NCI-H1092 treated with DMSO at 0.1 percent for 48 hours (cell line): Measurements from ENCODE around the gene FBXO2.
"Not testable (repeated sequence)": the region's sequence is repeated elsewhere in the genome, so short reads cannot be mapped to it uniquely, and the experiment has no call there.

Source experiments
- DNase-seq: peaks from one replicate; lab custom pipeline; 2025; lab: John Stamatoyannopoulos, UW

The FBXO2 gene

DNA sequence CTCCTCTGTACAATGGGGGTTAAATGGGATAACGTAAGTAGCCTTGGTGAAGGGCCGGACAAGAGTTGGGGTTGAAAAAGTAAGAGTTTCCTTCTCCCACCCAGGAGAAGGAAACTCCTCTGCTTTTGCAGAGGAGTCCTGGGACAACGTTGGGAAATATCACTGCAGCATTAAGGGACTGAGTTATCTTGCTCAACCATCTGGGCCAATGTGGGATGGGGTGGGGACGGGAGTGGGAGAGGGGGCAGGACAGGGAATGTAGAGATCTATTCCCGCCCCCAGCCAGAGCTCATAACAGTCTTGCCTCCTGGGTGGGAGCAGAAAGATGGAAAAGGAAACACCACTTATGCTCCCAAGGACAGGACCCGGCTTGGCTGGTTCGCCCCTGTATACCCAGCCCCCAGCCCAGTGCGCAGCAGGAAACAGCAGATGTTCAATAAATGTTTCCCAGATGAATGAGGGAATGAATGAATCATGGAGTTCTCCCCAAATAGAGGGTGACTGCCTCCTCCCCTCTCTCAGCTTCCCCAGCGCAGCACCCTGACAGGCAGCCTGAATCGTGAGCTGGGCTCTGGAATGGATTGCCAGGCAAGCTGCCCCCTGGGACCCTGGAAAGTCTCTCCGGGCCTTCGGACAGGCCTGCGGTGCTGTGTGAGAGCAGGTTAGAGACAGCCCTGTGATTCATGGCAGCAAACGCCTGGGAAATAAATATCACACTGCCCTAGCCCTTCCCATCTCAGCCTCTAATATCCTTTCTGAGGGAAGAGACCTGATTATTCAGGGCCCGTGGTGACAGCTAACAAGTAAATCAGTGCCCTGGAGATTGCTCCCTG, 24.8 kb downstream of the FBXO2 start:
- peak; percentile 52 for DNase-seq

DNA sequence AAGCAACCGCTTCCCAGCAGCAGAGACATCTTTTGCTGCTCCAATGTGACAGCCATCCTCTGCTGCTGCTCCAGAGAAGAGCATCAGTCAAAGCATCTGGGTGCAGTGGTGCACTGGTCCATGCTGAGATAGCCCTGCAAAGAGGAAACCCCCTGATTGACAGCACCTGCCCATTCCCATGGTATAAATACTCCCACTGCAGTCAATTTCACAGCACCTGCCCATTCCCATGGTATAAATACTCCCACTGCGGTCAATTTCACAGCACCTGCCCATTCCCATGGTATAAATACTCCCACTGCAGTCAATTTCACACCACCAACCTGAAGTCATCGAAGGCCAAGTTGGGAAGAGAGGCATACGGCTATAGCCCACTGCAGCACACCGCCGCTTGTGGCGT, 25.5 kb downstream of the FBXO2 start:
- no peak for DNase-seq

DNA sequence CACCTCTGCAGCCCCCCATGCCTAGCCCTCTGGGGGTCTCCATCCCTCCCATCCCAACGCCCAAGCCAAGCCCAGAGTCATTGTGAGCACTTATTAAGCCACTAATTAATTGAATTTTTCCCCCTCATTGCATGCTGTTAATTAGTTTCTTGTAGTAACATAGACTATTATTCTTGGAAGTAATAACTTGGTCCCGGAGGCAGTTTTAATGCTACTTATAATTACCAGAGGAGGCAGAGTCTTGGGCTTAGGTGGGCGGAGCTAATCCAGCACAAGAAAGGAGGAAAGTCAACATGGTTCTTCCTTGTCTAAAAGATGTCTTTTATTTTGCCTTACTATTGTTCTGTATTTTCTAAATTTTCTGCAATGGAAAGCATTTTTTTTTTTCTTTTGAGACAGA, 27.7 kb downstream of the FBXO2 start:
- no peak for DNase-seq

DNA sequence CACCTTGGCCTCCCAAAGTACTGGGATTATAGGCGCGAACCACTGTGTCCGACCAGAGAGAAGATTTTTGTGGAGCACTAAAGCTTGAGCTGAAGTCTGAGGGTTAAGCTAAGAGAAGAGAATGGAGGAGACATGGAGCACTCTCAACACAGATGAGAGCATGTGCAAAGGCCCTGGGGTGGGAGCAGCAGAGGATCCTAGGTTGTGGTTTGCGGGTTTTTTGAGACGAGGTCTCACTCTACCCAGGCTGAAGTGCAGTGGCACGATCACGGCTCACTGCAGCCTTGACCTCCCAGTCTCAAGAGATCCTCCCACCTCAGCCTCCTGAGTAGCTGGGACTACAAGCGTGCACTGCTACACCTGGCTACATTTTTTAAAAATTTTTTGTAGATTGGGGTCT, 30.5 kb downstream of the FBXO2 start:
- no peak for DNase-seq

DNA sequence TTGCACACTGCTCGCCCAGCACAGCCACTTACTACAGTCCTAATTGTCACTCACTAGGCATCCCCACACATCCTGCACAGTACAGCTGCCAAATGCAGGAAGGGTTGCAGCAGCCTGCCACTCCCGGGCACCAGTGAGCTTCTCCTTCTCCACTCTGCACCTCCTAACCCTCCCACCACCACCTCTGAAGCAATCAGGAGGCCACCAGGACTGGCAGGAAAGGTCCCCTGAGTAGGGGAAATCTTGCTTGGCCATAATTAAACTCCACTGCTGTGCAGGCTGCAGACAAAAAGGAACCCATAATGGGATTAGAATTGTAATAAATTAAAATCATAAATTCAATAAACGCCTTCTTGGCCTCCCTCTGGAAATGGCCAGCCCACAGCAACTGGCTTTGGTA, 31.8 kb downstream of the FBXO2 start:
- no peak for DNase-seq

DNA sequence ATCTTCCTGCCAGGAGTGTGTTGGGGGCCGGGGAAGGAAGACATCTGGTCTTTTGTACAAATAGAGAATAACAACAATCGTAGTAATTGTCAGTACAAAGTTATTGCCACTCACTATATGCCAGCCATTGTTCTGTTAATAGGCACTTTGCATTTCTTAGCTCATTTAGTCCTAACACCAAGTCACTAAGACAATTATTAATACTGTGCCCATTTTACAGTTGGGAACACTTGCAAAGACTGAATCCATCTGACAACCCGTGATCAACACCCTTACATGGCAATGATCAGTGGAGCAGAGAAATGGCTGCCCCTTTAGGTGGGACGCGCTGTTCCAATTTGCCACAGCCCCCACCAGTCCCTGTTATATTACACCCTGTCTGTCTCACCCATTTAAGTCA, 33.3 kb downstream of the FBXO2 start:
- no peak for DNase-seq

DNA sequence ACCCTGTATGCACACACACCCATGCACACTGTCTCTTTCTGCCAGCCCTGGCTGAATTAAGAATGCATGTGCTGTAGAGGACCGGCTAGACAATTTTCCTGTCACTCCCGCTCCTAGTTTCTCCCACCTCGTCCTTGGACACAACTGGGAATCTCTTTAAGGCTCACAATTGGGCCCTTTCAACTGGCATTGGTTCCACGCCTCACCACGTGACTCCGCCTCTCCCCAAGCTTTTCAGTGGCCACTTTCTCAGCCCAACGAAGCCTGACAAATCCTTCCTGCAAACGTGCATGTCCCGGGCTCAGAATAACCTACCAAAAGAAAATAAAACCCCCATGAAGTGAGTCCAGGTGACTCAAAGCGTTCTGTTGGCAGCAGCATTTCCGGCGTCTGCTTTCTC, 33.8 kb downstream of the FBXO2 start:
- DNase-seq: no peak

DNA sequence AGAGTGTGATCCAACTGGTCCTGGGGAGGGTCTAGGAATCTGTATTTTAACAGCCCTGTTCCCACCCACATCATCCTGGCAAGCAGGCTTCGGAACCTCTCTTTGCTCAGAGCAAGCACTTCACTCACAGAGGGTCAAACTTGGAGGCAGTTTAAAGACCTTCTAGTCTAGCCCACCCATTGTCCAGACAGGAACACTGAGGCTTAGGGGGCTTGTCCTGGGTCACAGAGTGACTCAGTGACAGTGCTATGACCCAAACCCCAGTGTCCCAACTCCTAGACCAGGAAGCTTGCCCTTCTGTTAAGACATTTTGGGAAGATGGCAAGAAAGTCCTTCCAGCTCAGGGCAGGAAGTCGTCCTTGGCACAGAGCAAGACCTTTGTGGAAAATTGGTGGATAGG, 36.5 kb downstream of the FBXO2 start:
- no peak for DNase-seq

DNA sequence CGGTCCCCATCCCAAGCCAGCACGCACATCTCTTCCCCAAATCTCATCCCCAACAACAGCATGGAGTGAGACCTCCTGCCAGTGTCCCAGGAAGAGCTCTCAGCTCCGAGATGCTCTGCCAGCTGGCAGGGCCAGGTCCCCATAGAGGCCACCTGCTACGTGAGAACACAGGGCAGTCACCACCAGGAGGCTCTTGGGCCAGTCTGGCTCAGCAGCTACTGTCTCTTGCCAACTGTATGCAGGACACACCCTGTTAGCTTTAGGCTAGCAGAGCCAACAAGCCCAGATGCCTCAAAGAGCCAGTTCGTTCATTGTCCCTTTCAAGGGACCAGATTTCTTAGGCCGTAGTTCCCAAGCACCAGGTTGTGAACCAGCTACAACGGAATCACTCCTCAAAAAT, 36.9 kb downstream of the FBXO2 start:
- DNase-seq: peak; percentile 50

DNA sequence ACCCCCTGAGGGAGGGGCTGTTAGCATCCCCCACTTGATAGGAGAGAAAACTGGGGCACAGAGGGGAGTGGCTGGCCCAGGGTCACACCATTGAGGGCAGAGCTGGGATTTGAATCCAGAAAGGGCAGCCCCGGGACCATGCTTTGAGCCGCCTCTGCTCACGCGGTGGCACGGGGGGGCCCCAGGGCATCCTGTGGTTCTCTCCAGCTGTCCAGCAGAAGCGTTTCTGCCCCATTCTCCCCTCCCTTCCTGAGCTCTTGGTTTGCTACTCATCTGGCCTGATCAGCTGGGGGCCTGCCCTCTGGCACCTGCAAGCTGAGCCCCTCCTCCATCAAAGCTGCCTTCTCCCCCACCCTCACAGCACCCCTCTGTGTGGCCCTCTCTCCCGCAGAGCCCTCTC, 37.5 kb downstream of the FBXO2 start:
- DNase-seq: no peak

DNA sequence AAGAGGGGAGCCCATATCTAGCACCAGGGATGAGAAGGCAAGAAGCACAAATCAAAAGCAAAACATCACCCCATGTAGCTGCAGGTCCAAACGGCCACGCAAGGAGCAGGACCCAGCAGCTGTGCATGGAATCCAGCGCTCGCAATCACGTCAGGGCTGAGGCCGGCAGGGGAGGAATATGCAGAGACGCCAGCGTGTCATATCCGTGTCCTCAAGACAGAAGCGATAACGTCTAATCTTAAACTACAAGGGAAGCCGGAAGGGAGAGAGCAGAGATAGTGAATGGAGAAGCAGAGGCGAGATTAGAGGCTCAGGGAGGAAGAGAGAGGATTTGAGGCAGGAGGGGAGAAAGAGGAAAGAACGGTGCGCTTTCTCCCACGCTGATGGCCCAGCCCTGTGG, 39.1 kb downstream of the FBXO2 start:
- no peak for DNase-seq

DNA sequence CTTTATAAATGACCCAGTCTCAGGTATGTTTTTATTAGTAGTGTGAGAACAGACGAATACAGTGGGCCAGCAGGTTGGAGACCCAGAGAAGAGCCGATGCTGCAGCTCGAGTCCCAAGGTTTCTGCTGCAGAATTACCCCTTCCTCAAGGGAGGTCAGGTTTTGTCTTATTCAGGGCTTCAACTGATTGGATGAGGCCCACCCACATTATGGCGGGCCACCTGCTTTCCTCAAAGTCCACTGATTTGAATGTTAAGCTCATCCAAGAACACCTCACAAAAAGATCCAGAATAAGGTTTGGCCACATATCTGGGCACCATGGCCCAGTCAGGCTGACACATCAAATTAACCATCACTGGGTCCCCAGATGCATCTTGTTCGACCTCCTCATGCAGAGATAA, 40.9 kb downstream of the FBXO2 start:
- DNase-seq: no peak

DNA sequence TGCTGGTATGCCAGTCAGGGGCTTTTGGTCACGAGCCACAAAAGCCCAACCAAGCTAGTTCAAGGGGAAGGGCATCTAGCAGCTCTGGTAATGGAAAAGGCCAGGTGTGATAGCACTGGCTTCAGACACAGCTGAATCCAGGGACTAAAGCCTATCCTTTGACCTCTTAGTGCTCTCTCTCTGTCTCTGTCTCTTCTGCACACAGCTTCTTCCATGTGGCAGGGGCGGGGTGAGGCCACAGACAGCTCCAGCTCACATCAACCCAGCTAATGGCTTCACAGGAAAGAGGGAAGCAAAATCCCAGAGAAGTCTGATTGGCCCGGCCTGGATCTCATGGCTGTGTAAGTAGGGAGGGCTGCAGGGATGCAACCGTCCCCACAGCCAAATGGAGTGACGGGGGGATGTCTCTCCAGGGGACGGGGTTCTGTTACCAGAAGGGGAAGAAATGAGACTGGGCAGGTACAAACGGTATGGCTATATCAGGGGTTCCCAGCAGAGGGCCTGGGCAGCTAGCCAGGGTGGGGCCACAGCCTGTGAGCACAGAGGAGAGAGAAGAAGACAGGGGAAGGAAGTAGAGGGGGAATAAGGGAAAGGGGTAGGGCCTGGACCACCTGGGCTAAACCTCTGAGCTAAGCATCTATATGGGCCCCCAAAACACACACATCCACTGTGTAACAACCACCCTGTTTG, 42.4 kb downstream of the FBXO2 start:
- DNase-seq: no peak

DNA sequence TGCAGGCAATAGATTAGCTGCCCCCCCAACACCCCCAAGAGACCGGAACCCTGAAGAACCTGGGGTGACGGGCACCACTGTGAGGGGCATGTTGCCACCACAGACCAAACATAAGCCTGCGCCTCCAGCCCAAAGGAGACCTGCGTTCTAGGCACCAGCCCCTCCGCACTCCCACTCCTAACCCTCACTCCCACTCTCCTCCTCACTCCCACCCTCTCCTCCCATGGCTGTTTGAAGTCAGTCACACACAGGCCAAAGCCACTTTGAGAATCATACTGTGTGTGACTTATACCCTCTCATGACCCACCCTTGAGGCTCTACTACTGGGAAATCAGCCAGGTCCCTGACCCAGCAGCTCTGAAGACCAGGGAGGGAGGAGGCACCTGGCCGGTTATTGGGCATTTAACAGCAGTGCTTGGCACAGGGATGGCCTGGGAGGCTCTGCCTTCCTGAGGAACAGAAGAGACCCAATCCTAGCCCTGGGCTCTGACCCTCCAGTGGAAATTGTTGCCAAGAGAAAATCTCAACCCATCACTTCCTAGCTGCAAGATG, 43.5 kb downstream of the FBXO2 start:
- DNase-seq: peak; percentile 74

DNA sequence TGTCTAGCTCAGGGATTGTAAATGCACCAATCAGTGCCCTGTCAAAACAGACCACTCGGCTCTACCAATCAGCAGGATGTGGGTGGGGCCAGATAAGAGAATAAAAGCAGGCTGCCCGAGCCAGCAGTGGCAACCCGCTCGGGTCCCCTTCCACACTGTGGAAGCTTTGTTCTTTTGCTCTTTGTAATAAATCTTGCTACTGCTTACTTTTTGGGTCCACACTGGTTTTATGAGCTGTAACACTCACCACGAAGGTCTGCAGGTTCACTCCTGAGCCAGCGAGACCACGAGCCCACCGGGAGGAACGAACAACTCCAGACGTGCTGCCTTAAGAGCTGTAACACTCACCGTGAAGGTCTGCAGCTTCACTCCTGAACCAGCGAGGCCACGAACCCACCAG, 44.9 kb downstream of the FBXO2 start:
- not testable (repeated sequence) for DNase-seq

DNA sequence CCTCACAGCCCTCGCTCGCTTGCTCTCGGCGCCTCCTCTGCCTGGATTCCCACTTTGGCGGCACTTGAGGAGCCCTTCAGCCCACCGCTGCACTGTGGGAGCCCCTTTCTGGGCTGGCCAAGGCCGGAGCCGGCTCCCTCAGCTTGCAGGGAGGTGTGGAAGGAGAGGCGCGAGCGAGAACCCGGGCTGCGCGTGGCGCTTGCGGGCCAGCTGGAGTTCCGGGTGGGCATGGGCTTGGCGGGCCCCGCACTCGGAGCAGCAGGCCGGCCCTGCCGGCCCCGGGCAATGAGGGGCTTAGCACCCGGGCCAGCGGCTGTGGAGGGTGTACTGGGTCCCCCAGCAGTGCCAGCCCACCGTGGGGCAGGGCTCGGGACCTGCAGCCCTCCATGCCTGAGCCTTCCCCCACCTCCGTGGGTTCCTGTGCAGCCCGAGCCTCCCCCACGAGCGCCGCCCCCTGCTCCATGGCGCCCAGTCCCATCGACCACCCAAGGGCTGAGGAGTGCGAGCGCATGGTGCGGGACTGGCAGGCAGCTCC, 45.6 kb downstream of the FBXO2 start:
- DNase-seq: not testable (repeated sequence)

DNA sequence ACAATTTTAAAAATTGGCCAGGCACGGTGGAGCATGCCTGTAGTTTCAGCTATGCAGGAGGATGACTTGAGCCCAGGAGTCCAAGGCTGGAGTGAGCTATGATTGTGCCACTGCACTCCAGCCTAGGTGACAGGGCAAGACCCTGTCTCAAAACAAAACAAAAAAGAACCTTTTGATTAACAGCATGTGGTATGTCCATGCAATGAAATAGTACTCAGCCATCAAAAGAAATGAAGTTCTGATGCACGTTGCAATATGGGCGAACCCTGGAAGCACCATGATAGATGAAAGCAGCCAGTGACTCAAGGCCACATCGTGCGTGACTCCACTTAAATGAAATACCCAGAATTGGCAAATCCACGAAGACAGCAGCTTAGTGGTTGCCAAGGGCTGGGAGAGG, 47.5 kb downstream of the FBXO2 start:
- no peak for DNase-seq

DNA sequence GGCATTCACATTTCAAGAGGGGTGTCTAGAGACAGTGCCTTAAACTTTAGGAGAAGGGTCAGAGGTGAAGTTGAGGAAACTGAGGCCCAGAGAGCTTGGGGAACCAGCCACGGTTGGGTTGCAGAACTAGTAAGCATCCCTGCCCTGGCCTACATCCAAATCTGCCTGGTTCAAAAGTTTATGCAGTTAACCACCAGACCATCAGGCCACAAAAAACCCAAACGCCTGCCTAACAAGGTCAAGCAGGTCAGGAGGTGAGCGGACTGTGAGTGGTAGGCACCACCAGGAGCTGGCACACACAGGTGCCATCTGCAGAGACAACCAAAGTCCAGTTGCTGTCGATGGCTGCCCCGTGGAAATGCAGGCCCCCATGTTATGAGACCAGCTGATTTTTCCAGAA, 51.2 kb downstream of the FBXO2 start:
- DNase-seq: no peak

DNA sequence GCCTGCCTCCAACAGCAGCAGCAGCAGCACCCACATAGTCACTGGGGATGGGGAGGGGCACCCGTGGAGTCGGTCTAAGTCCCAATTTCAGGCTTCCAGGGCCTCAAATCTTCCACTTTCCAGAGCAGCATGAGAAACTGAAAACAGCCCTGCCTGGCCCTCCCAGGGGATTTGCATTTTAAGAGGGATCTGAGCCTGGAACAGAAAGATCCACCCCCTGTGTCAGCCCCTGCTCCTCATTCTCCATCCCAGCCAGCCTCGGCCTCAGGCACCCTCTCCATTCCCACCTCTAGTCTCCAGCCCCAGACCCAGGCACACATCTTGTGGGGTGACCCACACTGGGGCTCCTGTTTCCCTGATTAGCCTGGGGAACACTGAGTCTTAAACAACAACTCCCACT, 51.8 kb downstream of the FBXO2 start:
- no peak for DNase-seq

DNA sequence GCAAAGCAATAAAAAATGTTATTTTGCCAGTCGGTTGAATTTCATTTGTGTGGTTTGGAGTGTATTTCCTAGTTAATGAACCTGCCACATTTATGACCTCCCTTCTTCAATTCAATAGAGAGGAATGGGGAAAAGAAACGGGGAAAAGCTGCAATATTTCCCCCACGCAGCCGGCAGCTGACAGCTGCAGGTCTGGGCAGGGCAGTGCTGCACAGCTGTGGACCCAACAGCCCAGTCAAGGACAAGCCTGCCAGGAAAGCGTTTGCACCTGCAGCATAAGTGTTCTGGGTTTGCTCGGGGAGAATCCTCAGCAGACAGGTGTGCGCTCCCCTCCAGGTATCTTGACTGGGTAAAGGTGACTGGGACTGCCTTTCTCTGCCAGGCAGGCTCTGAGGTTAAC, 53.4 kb downstream of the FBXO2 start:
- peak; percentile 50 for DNase-seq

DNA sequence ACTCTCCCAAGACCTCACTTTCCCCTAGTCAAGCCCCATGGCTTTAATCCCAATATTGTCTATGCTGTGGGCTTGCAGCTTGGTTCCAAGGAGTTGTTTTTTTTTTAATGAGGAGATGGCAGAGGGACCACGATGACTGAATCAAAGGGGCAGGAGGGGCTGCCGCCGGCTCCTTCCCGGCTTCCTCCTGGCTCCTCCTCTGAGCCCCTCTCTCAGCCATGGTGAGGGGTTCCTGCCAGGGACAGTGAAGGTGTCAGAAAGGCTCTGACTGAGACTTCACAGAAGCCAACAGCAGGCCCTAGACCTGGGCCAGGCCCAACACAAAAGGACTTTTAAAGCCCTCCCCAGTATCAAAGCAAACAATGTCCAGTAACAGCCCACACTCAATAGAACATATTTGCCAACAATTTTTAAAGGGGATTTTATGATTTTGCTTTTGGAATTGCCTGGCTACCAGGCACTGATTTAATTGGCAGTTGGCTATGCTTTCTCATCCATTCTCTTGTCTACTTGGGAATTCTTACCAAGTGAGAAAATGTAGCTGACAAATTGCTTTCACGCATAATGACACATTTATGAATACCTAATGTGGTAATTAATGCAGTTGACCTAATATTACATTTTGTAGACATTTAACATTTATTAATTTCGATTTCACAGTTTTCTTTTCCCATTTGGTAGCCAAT, 54.2 kb downstream of the FBXO2 start:
- DNase-seq: peak; percentile 44

DNA sequence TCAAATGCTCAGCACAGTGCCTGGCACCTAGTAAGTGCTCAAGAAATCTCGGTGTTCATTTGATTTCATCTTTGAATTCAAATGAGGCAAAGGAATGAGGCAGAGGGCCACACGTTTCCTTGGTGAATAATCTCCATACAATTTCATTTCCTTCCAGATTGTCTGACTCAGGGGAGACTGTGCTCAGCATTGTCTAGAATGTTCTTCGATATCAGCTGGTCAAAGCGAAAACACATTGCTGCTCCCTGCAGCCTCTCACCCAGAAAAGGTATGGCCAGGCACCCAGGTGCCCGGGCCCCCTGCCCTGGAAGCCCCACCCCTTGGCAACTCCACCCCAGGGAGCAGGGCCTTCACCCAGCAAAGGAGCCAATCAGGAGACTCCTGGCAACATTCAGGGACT, 55.8 kb downstream of the FBXO2 start:
- DNase-seq: no peak
